CD14-positive monocyte (primary cell): ENCODE results near the gene LUZP2. TPM values are rescaled to one million over a fixed set of nuclear protein-coding genes. Genes with fewer than 3 reads are reported as not detected.

ENCODE experiments used
- DNase-seq, 3 donors: peaks; one replicate each; pipeline ENCODE4 v3.0.0-alpha.2; 2011 to 2022
- H2AFZ ChIP-seq: 2 replicates; pipeline ENCODE4 v1.6.0; 2012; ENCODE audit warnings: mild to moderate bottlenecking, low read depth, low read length, inconsistent platforms; ENCODE audit not compliant: insufficient read depth, poor library complexity, severe bottlenecking
- H3K27ac ChIP-seq, 2 donors: 1 replicate in 1 of 2; 2 replicates in 1 of 2; pipeline ENCODE4 v1.5.1; 2012 to 2013; ENCODE audit warnings: low read length in 2 of 2, control low read depth in 1 of 2, inconsistent platforms in 1 of 2, low read depth in 1 of 2, mild to moderate bottlenecking in 1 of 2
- H3K27me3 ChIP-seq, 2 donors: one replicate each; pipeline versions ENCODE4 v1.6.0 to v1.6.1; 2011 to 2013; ENCODE audit warnings: low read length in 2 of 2; ENCODE audit not compliant: control insufficient read depth in 2 of 2, insufficient read depth in 2 of 2
- H3K36me3 ChIP-seq, 2 donors: replicated peaks in 1 of 2; 1 replicate in 1 of 2; 2 replicates in 1 of 2; pipeline versions ENCODE4 v1.5.1 to v1.6.1; 2012 to 2013; ENCODE audit warnings: low read length in 2 of 2, control low read depth in 1 of 2, inconsistent platforms in 1 of 2, mild to moderate bottlenecking in 1 of 2; ENCODE audit not compliant: insufficient read depth in 2 of 2, control insufficient read depth in 1 of 2
- H3K4me1 ChIP-seq, 2 donors: 1 replicate in 1 of 2; 2 replicates in 1 of 2; pipeline versions ENCODE4 v1.5.1 to v1.6.1; 2012 to 2013; ENCODE audit warnings: low read length in 2 of 2, control low read depth in 1 of 2, inconsistent platforms in 1 of 2, mild to moderate bottlenecking in 1 of 2, moderate library complexity in 1 of 2; ENCODE audit not compliant: insufficient read depth in 2 of 2, control insufficient read depth in 1 of 2
- H3K4me2 ChIP-seq: replicated peaks from 2 replicates; pipeline ENCODE3; 2012; ENCODE audit warnings: low read length, moderate library complexity, mild to moderate bottlenecking; ENCODE audit not compliant: poor library complexity, severe bottlenecking; ENCODE audit errors: extremely low read depth
- H3K4me3 ChIP-seq, 3 experiments: fragments of 200-600 bp in 1 of 3; sonication (generic) in 1 of 3; replicated peaks in 1 of 3; 1 replicate in 2 of 3; 2 replicates in 1 of 3; pipeline ENCODE4 v1.5.1; 2011 to 2013; ENCODE audit warnings: low read length in 3 of 3, mild to moderate bottlenecking in 3 of 3, control low read depth in 2 of 3, low read depth in 2 of 3, inconsistent platforms in 1 of 3, moderate library complexity in 1 of 3
- H3K79me2 ChIP-seq: 2 replicates; pipeline ENCODE4 v1.6.0; 2012; ENCODE audit warnings: mild to moderate bottlenecking, control low read depth, inconsistent platforms, low read length, moderate library complexity; ENCODE audit not compliant: insufficient read depth
- H3K9ac ChIP-seq: 2 replicates; pipeline ENCODE4 v1.6.0; 2017; ENCODE audit warnings: low read length, mild to moderate bottlenecking; ENCODE audit not compliant: insufficient read depth, poor library complexity, severe bottlenecking
- H3K9me3 ChIP-seq, 2 donors: replicated peaks in 1 of 2; 1 replicate in 1 of 2; 2 replicates in 1 of 2; pipeline versions ENCODE4 v1.5.1 to v1.6.1; 2012 to 2013; ENCODE audit warnings: low read length in 2 of 2, control low read depth in 1 of 2; ENCODE audit not compliant: control insufficient read depth in 1 of 2, insufficient read depth in 1 of 2
- H4K20me1 ChIP-seq: 2 replicates; pipeline ENCODE4 v1.6.0; 2012; ENCODE audit warnings: mild to moderate bottlenecking, low read length, control low read depth, moderate library complexity; ENCODE audit not compliant: insufficient read depth
- H3K27ac Mint-ChIP-seq, 7 donors: one replicate each; pipeline ENCODE4 v1.8.0; 2020; ENCODE audit warnings: mild to moderate bottlenecking in 7 of 7, mixed read lengths in 7 of 7, moderate library complexity in 6 of 7, inconsistent platforms in 2 of 7
- H3K27me3 Mint-ChIP-seq, 3 donors: one replicate each; pipeline ENCODE4 v1.8.0; 2021 to 2022; ENCODE audit warnings: low read depth in 3 of 3, mild to moderate bottlenecking in 3 of 3, mixed read lengths in 3 of 3, moderate library complexity in 3 of 3, inconsistent platforms in 1 of 3
- H3K36me3 Mint-ChIP-seq, 2 donors: one replicate each; pipeline ENCODE4 v1.8.0; 2020; ENCODE audit warnings: mixed read lengths in 2 of 2, inconsistent platforms in 1 of 2, mild to moderate bottlenecking in 1 of 2
- H3K4me1 Mint-ChIP-seq: one replicate; pipeline ENCODE4 v1.8.0; 2020; ENCODE audit warnings: mild to moderate bottlenecking, mixed read lengths
- H3K4me3 Mint-ChIP-seq, 2 donors: one replicate each; pipeline ENCODE4 v1.8.0; 2020; ENCODE audit warnings: mild to moderate bottlenecking in 2 of 2, mixed read lengths in 2 of 2, moderate library complexity in 1 of 2
- H3K9me3 Mint-ChIP-seq, 7 donors: one replicate each; pipeline ENCODE4 v1.8.0; 2020 to 2022; ENCODE audit warnings: mixed read lengths in 7 of 7, mild to moderate bottlenecking in 6 of 7, moderate library complexity in 6 of 7, inconsistent platforms in 2 of 7
- WGBS: methylation state at CpG from one replicate; pipeline ENCODE4 v1.1.5; 2013; ENCODE audit warnings: missing lambda C conversion rate; ENCODE audit not compliant: insufficient coverage; 5-methylcytosine and 5-hydroxymethylcytosine counted together
- intact Hi-C, 2 donors: fragments of 100-400 bp; cut with micrococcal nuclease; formaldehyde crosslinking; loops; one replicate each; pipeline versions ENCODE4 v1.15.0 to v1.15.1; 2023
- polyA plus RNA-seq, 3 donors: library from polyadenylated mRNA; depleted of rRNA in 1 of 3; unstranded in 2 of 3; stranded (reverse) in 1 of 3; fragments of 300-500 nt in 2 of 3; fragments of >200 nt in 1 of 3; fragmentation: Illumina TruSeq in 2 of 3; gene quantifications; 1 replicate in 2 of 3; 2 replicates in 1 of 3; pipeline ENCODE4 v1.2.3, GENCODE V29; 2012 to 2021
- TF ChIP-seq, protein P1 (sequence below): fragments of 200-600 bp; IDR thresholded peaks from one replicate; pipeline ENCODE4 v1.8.0; 2022; ENCODE audit warnings: antibody characterized with exemption, mild to moderate bottlenecking

Gene LUZP2
- polyA plus RNA-seq, 3 donors, result not detected

DNA sequence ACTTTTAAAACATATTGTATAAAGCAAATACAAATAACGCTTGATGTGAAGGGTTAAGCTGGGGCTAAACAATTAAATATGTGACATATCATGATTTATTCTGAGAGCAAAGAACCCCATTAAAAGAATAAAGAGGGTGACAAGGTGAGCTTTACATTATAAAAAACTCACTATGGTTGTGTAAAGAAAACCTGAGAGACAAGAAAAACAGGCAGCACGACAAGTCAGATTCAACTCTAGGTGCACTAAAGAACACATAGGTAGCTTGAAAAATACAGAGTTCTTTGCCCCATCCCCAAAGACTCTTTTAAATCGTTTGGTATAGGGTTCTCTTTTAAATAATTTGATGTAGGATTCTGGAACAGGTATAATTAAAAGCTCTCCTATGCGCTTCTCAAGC lies 63.5 kb downstream of the LUZP2 start:
- no peaks in the 10 kb centered on the region for H3K4me1 Mint-ChIP-seq
- H3K36me3 Mint-ChIP-seq, result no peaks in the 10 kb centered on the region
- no peak overlapping the region for H3K4me3 ChIP-seq
- peaks cover 0 to 2% (median 0%) of the 10 kb centered on the region in 3 donors for H3K27me3 Mint-ChIP-seq
- no peak overlapping the region for H3K9ac ChIP-seq
- WGBS, result no CpG with 5 or more reads among the region's 4 CpGs
- H3K4me3 Mint-ChIP-seq, result no peak overlapping the region
- no peak overlapping the region for H3K27ac ChIP-seq
- no peaks in the 10 kb centered on the region for H3K27me3 ChIP-seq
- H3K27ac Mint-ChIP-seq, result no peak overlapping the region
- H4K20me1 ChIP-seq, result no peaks in the 10 kb centered on the region
- no peak overlapping the region for H3K4me2 ChIP-seq
- H3K4me1 ChIP-seq, result no peaks in the 10 kb centered on the region
- TF ChIP-seq, protein P1, sequence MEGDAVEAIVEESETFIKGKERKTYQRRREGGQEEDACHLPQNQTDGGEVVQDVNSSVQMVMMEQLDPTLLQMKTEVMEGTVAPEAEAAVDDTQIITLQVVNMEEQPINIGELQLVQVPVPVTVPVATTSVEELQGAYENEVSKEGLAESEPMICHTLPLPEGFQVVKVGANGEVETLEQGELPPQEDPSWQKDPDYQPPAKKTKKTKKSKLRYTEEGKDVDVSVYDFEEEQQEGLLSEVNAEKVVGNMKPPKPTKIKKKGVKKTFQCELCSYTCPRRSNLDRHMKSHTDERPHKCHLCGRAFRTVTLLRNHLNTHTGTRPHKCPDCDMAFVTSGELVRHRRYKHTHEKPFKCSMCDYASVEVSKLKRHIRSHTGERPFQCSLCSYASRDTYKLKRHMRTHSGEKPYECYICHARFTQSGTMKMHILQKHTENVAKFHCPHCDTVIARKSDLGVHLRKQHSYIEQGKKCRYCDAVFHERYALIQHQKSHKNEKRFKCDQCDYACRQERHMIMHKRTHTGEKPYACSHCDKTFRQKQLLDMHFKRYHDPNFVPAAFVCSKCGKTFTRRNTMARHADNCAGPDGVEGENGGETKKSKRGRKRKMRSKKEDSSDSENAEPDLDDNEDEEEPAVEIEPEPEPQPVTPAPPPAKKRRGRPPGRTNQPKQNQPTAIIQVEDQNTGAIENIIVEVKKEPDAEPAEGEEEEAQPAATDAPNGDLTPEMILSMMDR, result no peak
- no peaks in the 10 kb centered on the region for H3K9me3 ChIP-seq
- no peak for DNase-seq
- no peaks in the 10 kb centered on the region for H3K79me2 ChIP-seq
- no peaks in the 10 kb centered on the region for H3K36me3 ChIP-seq
- H2AFZ ChIP-seq, result no peak overlapping the region
- intact Hi-C loops, result no loop called here
- peaks cover 0 to 2% (median 0%) of the 10 kb centered on the region in 7 donors for H3K9me3 Mint-ChIP-seq

DNA sequence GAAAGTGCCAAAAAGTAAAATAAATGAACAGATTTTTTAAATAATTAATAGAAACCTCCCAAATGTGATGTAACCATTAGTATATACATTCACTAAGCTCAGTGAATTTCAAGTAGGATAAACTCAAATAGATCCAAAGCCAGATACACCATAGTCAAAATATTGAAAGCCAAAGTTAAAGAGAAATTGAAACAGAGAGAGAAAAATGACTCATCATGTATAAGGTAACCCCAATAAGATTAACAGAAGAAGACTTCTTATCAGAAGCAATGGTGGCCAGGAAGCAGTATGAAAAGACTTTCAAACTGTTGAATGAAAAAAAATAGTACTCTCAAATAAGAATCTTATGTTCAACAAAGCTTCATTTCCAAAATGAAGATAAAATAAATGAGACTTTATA lies 70.5 kb downstream of the LUZP2 start:
- intact Hi-C loops, result no loop called here
- TF ChIP-seq, protein P1, result no peak
- Histone ChIP-seq H3K36me3 (no peaks in the 10 kb centered on the region), H2AFZ (no peak overlapping the region), H4K20me1 (no peaks in the 10 kb centered on the region), H3K4me1 (no peaks in the 10 kb centered on the region), H3K9me3 (no peaks in the 10 kb centered on the region), H3K27ac (no peak overlapping the region), H3K4me3 (no peak overlapping the region), H3K4me2 (no peak overlapping the region), H3K9ac (no peak overlapping the region), H3K79me2 (no peaks in the 10 kb centered on the region), H3K27me3 (no peaks in the 10 kb centered on the region)
- no peaks in the 10 kb centered on the region for H3K27me3 Mint-ChIP-seq
- no peak overlapping the region for H3K4me3 Mint-ChIP-seq
- no peak overlapping the region for H3K27ac Mint-ChIP-seq
- no peak for DNase-seq
- H3K4me1 Mint-ChIP-seq, result no peaks in the 10 kb centered on the region
- H3K9me3 Mint-ChIP-seq, result no peaks in the 10 kb centered on the region
- no peaks in the 10 kb centered on the region for H3K36me3 Mint-ChIP-seq
